ENCODE results near the gene MOGAT1. TPM values are rescaled to one million over a fixed set of nuclear protein-coding genes. Genes with fewer than 3 reads are reported as not detected.

The MOGAT1 gene
- total and polyA plus RNA-seq, 9 of the 15 experiments (the other 6 are each of a cell fraction or from before 2014, with no cell fraction given) = not detected

DNA sequence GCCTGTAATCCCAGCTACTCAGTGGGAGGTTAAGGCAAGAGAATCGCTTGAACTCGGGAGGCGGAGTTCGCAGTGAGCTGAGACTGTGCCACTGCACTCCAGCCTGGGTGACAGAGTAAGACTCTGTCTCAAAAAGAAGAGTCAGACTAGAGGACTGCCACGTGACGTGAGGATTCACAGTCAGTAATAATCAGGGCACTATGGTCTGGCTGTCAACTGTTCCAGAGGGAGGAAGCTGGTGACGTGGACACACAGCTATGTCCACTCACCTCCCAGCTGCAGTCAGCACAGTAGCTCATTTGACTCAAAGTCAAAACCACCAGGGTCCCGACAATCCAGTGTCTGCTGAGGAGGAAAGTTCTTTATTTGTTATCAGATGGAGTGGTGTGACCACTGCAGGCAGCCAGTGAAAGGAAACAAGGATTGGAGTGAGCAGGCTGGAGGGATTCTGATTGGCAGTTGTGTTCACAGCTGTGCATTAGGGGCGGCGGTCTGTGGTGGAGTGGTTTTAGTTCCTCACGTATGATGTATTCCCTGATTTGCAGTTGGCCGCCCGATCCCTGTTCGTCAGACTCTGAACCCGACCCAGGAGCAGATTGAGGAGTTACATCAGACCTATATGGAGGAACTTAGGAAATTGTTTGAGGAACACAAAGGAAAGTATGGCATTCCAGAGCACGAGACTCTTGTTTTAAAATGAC lies 37.9 kb downstream of the MOGAT1 start (continued):
- TF ChIP-seq, protein P1, sequence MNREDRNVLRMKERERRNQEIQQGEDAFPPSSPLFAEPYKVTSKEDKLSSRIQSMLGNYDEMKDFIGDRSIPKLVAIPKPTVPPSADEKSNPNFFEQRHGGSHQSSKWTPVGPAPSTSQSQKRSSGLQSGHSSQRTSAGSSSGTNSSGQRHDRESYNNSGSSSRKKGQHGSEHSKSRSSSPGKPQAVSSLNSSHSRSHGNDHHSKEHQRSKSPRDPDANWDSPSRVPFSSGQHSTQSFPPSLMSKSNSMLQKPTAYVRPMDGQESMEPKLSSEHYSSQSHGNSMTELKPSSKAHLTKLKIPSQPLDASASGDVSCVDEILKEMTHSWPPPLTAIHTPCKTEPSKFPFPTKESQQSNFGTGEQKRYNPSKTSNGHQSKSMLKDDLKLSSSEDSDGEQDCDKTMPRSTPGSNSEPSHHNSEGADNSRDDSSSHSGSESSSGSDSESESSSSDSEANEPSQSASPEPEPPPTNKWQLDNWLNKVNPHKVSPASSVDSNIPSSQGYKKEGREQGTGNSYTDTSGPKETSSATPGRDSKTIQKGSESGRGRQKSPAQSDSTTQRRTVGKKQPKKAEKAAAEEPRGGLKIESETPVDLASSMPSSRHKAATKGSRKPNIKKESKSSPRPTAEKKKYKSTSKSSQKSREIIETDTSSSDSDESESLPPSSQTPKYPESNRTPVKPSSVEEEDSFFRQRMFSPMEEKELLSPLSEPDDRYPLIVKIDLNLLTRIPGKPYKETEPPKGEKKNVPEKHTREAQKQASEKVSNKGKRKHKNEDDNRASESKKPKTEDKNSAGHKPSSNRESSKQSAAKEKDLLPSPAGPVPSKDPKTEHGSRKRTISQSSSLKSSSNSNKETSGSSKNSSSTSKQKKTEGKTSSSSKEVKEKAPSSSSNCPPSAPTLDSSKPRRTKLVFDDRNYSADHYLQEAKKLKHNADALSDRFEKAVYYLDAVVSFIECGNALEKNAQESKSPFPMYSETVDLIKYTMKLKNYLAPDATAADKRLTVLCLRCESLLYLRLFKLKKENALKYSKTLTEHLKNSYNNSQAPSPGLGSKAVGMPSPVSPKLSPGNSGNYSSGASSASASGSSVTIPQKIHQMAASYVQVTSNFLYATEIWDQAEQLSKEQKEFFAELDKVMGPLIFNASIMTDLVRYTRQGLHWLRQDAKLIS (CRISPR knock-in tag; IDR thresholded peaks at IDR 0.05) = no peak
- TF ChIP-seq KDM1A (IDR thresholded peaks at IDR 0.05) (peak in 1 of 2 experiments; percentile 41; a peak in 1 of 4 replicates), SMAD3 (CRISPR knock-in tag; conservative IDR thresholded peaks at IDR 0.05) (no peak), PRMT5 (CRISPR knock-in tag; IDR thresholded peaks at IDR 0.05) (no peak), ARID1B (IDR thresholded peaks at IDR 0.05) (peak; percentile 42; the same call in 1 of the 2 replicates)
- TF ChIP-seq, protein P2, sequence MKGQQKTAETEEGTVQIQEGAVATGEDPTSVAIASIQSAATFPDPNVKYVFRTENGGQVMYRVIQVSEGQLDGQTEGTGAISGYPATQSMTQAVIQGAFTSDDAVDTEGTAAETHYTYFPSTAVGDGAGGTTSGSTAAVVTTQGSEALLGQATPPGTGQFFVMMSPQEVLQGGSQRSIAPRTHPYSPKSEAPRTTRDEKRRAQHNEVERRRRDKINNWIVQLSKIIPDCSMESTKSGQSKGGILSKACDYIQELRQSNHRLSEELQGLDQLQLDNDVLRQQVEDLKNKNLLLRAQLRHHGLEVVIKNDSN (CRISPR knock-in tag; IDR thresholded peaks at IDR 0.05) = peak; percentile 90
- TF ChIP-seq, protein P3, sequence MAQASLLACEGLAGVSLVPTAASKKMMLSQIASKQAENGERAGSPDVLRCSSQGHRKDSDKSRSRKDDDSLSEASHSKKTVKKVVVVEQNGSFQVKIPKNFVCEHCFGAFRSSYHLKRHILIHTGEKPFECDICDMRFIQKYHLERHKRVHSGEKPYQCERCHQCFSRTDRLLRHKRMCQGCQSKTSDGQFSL (CRISPR knock-in tag; IDR thresholded peaks at IDR 0.05) = no peak
- TF ChIP-seq, protein P3 (tag; IDR thresholded peaks at IDR 0.05) = no peak
- TF ChIP-seq, protein P4, sequence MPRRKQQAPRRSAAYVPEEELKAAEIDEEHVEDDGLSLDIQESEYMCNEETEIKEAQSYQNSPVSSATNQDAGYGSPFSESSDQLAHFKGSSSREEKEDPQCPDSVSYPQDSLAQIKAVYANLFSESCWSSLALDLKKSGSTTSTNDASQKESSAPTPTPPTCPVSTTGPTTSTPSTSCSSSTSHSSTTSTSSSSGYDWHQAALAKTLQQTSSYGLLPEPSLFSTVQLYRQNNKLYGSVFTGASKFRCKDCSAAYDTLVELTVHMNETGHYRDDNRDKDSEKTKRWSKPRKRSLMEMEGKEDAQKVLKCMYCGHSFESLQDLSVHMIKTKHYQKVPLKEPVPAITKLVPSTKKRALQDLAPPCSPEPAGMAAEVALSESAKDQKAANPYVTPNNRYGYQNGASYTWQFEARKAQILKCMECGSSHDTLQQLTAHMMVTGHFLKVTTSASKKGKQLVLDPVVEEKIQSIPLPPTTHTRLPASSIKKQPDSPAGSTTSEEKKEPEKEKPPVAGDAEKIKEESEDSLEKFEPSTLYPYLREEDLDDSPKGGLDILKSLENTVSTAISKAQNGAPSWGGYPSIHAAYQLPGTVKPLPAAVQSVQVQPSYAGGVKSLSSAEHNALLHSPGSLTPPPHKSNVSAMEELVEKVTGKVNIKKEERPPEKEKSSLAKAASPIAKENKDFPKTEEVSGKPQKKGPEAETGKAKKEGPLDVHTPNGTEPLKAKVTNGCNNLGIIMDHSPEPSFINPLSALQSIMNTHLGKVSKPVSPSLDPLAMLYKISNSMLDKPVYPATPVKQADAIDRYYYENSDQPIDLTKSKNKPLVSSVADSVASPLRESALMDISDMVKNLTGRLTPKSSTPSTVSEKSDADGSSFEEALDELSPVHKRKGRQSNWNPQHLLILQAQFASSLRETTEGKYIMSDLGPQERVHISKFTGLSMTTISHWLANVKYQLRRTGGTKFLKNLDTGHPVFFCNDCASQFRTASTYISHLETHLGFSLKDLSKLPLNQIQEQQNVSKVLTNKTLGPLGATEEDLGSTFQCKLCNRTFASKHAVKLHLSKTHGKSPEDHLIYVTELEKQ (CRISPR knock-in tag; IDR thresholded peaks at IDR 0.05) = no peak
